HCT116 (cell line): ENCODE data around the gene PSTPIP1. TPM values are rescaled to one million over a fixed set of nuclear protein-coding genes. Genes with fewer than 3 reads are reported as not detected.

Experiments used
- ATAC-seq: fragments of 200-7000 bp; cut with Tn5 transposase; 2 replicates; pipeline ENCODE4 v1.9.1; 2020; ENCODE audit warnings: mild to moderate bottlenecking, moderate library complexity
- BruUV-seq: library from RNA; stranded (reverse); fragments of 400-500 nt; replicated peaks from 2 replicates; lab custom pipeline; 2021; lab: Mats Ljungman, UMichigan
- CTCF ChIA-PET: fragments of 300-600 bp; sonication (Branson Sonifier 250); formaldehyde crosslinking; loops from one replicate; lab custom pipeline; 2021; ENCODE audit warnings: antibody characterized with exemption; lab: Charles Lee
- POLR2A ChIA-PET: fragments of 300-600, 350-600 bp; sonication (Branson Sonifier 250); formaldehyde crosslinking; loops from one replicate; lab custom pipeline; 2021; ENCODE audit warnings: antibody characterized with exemption; lab: Charles Lee
- RAD21 ChIA-PET, 2 experiments: fragments of 300-600 bp; sonication (Branson Sonifier 250); formaldehyde crosslinking; loops; one replicate each; lab custom pipeline; 2023; ENCODE audit warnings: low total read pairs in 2 of 2; ENCODE audit not compliant: uncharacterized antibody in 2 of 2, unreplicated experiment in 2 of 2, low non-redundant PET in 1 of 2; lab: Charles Lee
- DNase-seq: peaks from one replicate; pipeline ENCODE4 v3.0.0-alpha.2; 2010; ENCODE audit warnings: low read depth, low spot score
- H2AFZ ChIP-seq: fragments of 200-600 bp; shearing (Covaris generic), sonication (generic); 2 replicates; pipeline ENCODE4 v1.6.1; 2017; ENCODE audit warnings: low read depth, mixed run types, mixed read lengths, antibody characterized with exemption, low read length; ENCODE audit not compliant: poor library complexity, severe bottlenecking
- H3K27ac ChIP-seq: 2 replicates; pipeline ENCODE4 v1.5.1; 2012; ENCODE audit warnings: low read depth, low read length
- H3K27me3 ChIP-seq: fragments of 200-600 bp; sonication (generic); 2 replicates; pipeline ENCODE4 v1.6.1; 2016; ENCODE audit warnings: mixed run types, low read length, mixed read lengths; ENCODE audit not compliant: insufficient read depth
- H3K36me3 ChIP-seq, 2 experiments: fragments of 200-500 bp in 1 of 2; fragments of 200-600 bp in 1 of 2; sonication (Bioruptor generic) in 1 of 2; sonication (generic) in 1 of 2; 2 replicates each; pipeline versions ENCODE4 v1.5.1 to v1.6.1; 2014 to 2016; ENCODE audit warnings: low read length in 2 of 2, inconsistent platforms in 1 of 2, mixed read lengths in 1 of 2, mixed run types in 1 of 2; ENCODE audit not compliant: insufficient read depth in 2 of 2, control insufficient read depth in 1 of 2
- H3K4me1 ChIP-seq, 2 experiments: fragments of 200-600 bp in 1 of 2; sonication (generic) in 1 of 2; 2 replicates each; pipeline versions ENCODE4 v1.5.1 to v1.6.1; 2012 to 2017; ENCODE audit warnings: low read length in 2 of 2, inconsistent platforms in 1 of 2, mild to moderate bottlenecking in 1 of 2, mixed read lengths in 1 of 2, mixed run types in 1 of 2, moderate library complexity in 1 of 2; ENCODE audit not compliant: insufficient read depth in 2 of 2, control insufficient read depth in 1 of 2
- H3K4me2 ChIP-seq: fragments of 200-600 bp; sonication (generic); 2 replicates; pipeline ENCODE4 v1.6.1; 2017; ENCODE audit warnings: mixed run types, low read length, mixed read lengths
- H3K4me3 ChIP-seq, 2 experiments: fragments of 200-600 bp in 1 of 2; sonication (generic) in 1 of 2; replicated peaks in 1 of 2; 2 replicates each; pipeline ENCODE4 v1.5.1; 2011 to 2016; ENCODE audit warnings: low read length in 2 of 2, control low read depth in 1 of 2, low read depth in 1 of 2, mild to moderate bottlenecking in 1 of 2, mixed read lengths in 1 of 2, mixed run types in 1 of 2
- H3K79me2 ChIP-seq: fragments of 200-600 bp; sonication (generic); 2 replicates; pipeline ENCODE4 v1.6.1; 2017; ENCODE audit warnings: mild to moderate bottlenecking, mixed run types, low read length, moderate library complexity, mixed read lengths; ENCODE audit not compliant: insufficient read depth
- H3K9ac ChIP-seq: fragments of 200-600 bp; sonication (generic); 2 replicates; pipeline ENCODE4 v1.6.1; 2016; ENCODE audit warnings: low read length, mixed read lengths
- H3K9me2 ChIP-seq: fragments of 200-600 bp; sonication (generic), shearing (Covaris generic); 2 replicates; pipeline ENCODE4 v1.6.1; 2017; ENCODE audit warnings: mixed run types, mild to moderate bottlenecking, moderate library complexity; ENCODE audit not compliant: insufficient read depth
- H3K9me3 ChIP-seq, 2 experiments: fragments of 200-500 bp in 1 of 2; fragments of 200-600 bp in 1 of 2; sonication (Bioruptor generic) in 1 of 2; sonication (generic) in 1 of 2; 2 replicates each; pipeline ENCODE4 v1.6.1; 2014 to 2017; ENCODE audit warnings: low read length in 2 of 2, mixed read lengths in 2 of 2, inconsistent platforms in 1 of 2, low read depth in 1 of 2, mild to moderate bottlenecking in 1 of 2, mixed run types in 1 of 2, moderate library complexity in 1 of 2; ENCODE audit not compliant: control insufficient read depth in 1 of 2, insufficient read depth in 1 of 2
- H4K20me1 ChIP-seq: fragments of 200-600 bp; sonication (generic), shearing (Covaris generic); 2 replicates; pipeline ENCODE4 v1.6.1; 2017; ENCODE audit warnings: mixed run types, mild to moderate bottlenecking, moderate library complexity; ENCODE audit not compliant: insufficient read depth
- ATF3 ChIP-seq: IDR thresholded peaks from 2 replicates; pipeline ENCODE4 v1.6.1; 2012
- CBX3 ChIP-seq: IDR thresholded peaks from 2 replicates; pipeline ENCODE4 v1.6.1; 2012; ENCODE audit warnings: low read depth
- POLR2A ChIP-seq: IDR thresholded peaks from 2 replicates; pipeline ENCODE4 v1.7.0; 2011; ENCODE audit warnings: borderline replicate concordance; ENCODE audit not compliant: insufficient read depth, insufficient read length; ENCODE audit errors: extremely low read depth
- POLR2AphosphoS5 ChIP-seq: IDR thresholded peaks from 2 replicates; pipeline ENCODE4 v1.6.1; 2011; ENCODE audit warnings: mild to moderate bottlenecking, low read depth, low read length, moderate library complexity
- SIN3A ChIP-seq: IDR thresholded peaks from 2 replicates; pipeline ENCODE4 v1.6.1; 2012; ENCODE audit warnings: low read depth
- SRF ChIP-seq: IDR thresholded peaks from 2 replicates; pipeline ENCODE4 v1.6.1; 2012; ENCODE audit warnings: low read depth
- TCF7L2 ChIP-seq: IDR thresholded peaks from 2 replicates; pipeline ENCODE4 v1.7.0; 2011; ENCODE audit warnings: borderline replicate concordance, inconsistent platforms; ENCODE audit not compliant: insufficient read depth, insufficient read length; ENCODE audit errors: extremely low read depth
- YY1 ChIP-seq: IDR thresholded peaks from 2 replicates; pipeline ENCODE4 v1.6.1; 2011; ENCODE audit warnings: low read length, low read depth, moderate library complexity, mild to moderate bottlenecking; ENCODE audit not compliant: insufficient replicate concordance; ENCODE audit errors: extremely low read depth
- ZFX ChIP-seq: fragments of 450-650 bp; IDR thresholded peaks from 2 replicates; pipeline ENCODE4 v1.6.1; 2017
- intact Hi-C: fragments of 100-400 bp; cut with micrococcal nuclease; formaldehyde crosslinking; loops from 2 replicates; pipeline ENCODE4 v1.10.0; 2022
- total RNA-seq: library from RNA; stranded (reverse); gene quantifications from one replicate; pipeline ENCODE4 v1.2.1, GENCODE V29; 2021; ENCODE audit not compliant: unreplicated experiment

Gene PSTPIP1
- total RNA-seq, 1 experiment from 2014 or later = 0.79 TPM

- no peaks in the 10 kb centered on the region for H4K20me1 ChIP-seq
- H3K4me1 ChIP-seq = no peaks in the 10 kb centered on the region
- no peaks in the 10 kb centered on the region for H3K27me3 ChIP-seq
- H3K36me3 ChIP-seq = no peaks in the 10 kb centered on the region
- RAD21 ChIA-PET = no interaction called here
- intact Hi-C loops = loop anchor here (5.0 kb wide), 1 partner anchor 799 kb away; no protein-coding TSS in a partner anchor
- ATAC-seq = no peak
- BruUV-seq = no TSS peak
- TF ChIP-seq YY1 (no peak), TCF7L2 (no peak), CBX3 (no peak), ATF3 (no peak), SRF (no peak), POLR2A (no peak), POLR2AphosphoS5 (no peak), SIN3A (no peak), ZFX (no peak)
- no peak overlapping the region for H3K4me3 ChIP-seq
- no peak overlapping the region for H2AFZ ChIP-seq
- POLR2A ChIA-PET = no interaction called here
- no peaks in the 10 kb centered on the region for H3K9me2 ChIP-seq
- CTCF ChIA-PET = interaction anchor here (1.1 to 3.7 kb wide), 5 partner anchors 10 to 521 kb away, joined by 3 to 21 read pairs (median 8); no protein-coding TSS in a partner anchor
- H3K4me2 ChIP-seq = no peak overlapping the region
- no peaks in the 10 kb centered on the region for H3K79me2 ChIP-seq
- H3K9ac ChIP-seq = no peak overlapping the region
- H3K9me3 ChIP-seq = no peaks in the 10 kb centered on the region
- DNase-seq = no peak
- H3K27ac ChIP-seq = no peak overlapping the region
These were observed 28.0 kb downstream of the PSTPIP1 start for GRCh38 chr15:77022646-77023575.
